IPS-18c (cell line): ENCODE results near the gene EXOC7.
A peak's percentile ranks its signal among the peaks of the same experiment; 100 is the strongest.

Experiments
- H3K4me3 ChIP-seq: 2 replicates; pipeline ENCODE4 v1.7.0; 2013; ENCODE audit warnings: low read depth, mild to moderate bottlenecking, low read length, moderate library complexity; ENCODE audit not compliant: insufficient read depth
- H3K9me3 ChIP-seq: one replicate; pipeline ENCODE4 v1.6.1; 2013; ENCODE audit warnings: mild to moderate bottlenecking, low read length, moderate library complexity; ENCODE audit not compliant: control insufficient read depth, insufficient read depth

Gene EXOC7

DNA sequence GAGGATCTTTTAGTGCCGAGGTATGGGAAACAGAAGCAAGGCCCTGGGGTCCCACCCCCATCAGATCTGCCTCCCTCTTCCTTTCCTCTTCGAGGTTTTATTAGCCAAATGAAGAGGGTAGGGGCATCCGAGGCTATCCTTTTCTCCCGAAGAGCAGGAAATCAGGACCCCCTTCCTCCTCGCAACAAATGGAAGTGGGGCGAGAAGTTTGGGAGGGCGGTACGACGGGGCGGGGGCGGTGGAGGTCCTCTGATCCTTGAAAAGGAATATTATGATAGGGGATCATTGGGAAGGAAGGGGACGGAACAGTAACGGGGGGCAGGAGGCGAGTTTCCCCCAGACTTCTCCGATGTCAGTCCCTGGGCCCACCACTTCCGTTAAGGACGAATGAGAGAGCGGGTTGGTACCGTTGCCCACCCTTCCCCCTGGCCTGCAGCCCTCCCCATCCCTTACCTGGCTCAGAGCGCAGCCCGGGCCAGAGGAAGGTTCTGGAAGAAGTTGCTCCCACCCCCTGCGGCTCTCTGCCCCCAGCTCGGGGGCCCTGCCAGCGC, 37.1 kb upstream of the EXOC7 start:
- H3K4me3 ChIP-seq: peak overlapping the region; percentile 70
- no peaks in the 10 kb centered on the region for H3K9me3 ChIP-seq

DNA sequence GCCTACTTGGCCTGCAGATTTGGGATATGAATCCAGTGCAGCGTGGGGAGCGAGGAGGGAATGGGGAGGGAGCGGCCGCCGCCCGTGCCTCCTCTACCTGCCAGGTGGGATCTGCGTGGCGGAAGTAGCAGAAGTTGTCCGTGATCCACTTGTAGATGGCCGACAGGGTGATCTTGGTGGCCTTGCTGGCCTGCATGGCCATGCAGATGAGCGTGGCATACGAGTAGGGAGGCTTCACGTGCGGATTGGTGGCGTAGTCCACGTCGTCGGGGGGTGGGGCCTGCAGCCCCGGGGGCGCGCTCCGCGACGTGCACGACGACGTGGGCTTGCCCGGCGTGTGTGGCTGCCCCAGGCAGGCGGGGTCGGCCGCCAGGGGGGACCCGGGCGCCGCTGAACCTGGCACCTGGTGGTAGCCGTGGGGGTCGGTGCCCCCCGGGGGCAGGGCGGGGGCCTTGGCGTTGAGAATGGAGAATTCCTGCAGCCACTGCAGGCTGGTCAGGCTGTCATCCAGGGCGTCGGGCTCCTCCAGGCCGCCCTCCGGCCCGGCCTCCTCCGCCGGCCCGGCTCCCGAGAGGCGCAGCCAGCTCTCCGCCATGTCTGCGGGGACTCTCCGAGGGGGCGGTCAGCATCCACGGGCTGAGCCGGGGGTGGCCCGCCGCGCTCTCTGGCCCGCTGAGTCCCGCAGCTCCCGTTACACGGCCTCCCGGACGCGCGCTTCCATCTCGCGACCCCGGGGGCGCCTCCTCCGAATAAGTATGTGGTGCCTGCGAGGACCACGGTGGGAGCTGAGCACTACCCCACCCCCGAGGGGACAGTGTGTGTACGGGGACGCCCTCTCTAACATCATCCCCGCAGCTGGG, 36.4 kb upstream of the EXOC7 start:
- Histone ChIP-seq H3K9me3 (no peaks in the 10 kb centered on the region), H3K4me3 (peak overlapping the region; percentile 70)

DNA sequence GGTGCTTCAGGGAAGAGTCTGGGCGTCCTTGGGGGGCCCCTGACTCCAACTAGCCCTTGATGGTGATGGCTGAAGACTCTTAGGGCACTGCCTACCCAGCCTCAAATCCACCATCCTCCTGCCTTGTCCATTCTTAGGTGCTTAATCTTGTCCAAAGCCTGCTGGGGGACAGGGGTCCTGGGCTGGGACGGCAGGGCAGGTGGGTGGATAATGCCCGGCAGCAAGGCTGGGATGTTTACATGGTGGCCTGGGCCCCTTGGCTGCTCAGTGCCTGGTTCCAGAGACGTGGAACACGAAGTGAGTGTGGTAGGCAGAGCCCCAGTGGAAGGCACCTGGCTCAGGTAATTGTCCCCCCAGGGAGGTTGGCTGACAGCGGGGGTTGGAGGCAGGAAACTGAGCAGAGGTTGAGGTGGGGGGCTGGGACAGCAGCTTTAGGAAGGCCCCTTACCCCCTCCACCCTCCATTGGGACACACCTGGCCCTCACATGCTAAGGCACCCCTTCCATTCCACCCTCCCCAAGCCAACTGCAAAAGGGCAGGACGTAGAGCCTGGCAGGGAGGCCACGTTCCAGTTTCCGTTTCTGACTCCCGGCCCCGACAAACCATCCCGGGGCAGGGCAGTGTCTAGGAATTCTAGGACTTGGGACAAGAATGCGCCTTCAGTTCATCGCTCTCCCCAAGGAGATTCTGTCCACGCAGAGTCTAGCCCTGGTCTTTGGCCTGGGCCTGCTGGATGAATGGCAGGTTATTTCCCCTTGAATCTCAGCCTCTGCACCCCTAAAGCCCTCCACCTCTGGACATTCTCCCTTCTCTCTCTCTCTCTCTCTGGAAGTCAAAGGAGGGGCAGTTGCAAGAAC, 35.5 kb upstream of the EXOC7 start:
- peak overlapping the region; percentile 70 for H3K4me3 ChIP-seq
- no peaks in the 10 kb centered on the region for H3K9me3 ChIP-seq

DNA sequence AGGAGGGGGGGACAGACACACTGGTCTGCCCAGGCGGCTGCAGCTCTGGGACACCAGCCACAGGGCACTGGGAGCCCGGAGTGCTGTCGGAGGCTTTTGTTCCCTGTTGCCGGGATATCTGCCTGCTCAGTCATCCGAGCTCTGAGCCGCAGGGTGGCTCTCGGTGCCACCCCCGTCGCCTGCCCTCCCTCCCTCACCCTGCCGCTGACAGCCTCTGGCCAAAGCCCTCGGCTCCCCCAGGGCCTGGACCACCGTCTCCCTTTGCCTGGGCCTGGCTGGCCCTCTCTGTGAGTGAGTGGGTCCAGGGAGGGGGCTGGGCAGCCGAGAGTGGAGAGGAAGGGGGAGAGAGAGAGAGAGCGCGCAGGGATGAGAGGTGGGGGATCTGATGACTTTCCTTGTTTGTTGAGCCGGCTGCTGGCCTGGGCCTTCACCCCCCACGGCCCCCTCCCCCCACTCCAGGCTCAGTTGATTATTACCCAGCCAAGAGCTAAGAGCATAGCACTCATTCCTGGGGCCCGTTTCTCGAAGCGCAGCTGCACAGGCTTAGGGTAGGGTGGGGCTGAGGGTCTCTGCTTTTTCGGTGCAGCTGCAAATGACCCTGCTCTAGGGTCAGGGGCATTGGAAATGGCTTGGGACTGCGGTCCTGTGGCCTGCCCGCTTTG, 34.8 kb upstream of the EXOC7 start:
- Histone ChIP-seq H3K4me3 (peak overlapping the region; percentile 28), H3K9me3 (no peaks in the 10 kb centered on the region)

DNA sequence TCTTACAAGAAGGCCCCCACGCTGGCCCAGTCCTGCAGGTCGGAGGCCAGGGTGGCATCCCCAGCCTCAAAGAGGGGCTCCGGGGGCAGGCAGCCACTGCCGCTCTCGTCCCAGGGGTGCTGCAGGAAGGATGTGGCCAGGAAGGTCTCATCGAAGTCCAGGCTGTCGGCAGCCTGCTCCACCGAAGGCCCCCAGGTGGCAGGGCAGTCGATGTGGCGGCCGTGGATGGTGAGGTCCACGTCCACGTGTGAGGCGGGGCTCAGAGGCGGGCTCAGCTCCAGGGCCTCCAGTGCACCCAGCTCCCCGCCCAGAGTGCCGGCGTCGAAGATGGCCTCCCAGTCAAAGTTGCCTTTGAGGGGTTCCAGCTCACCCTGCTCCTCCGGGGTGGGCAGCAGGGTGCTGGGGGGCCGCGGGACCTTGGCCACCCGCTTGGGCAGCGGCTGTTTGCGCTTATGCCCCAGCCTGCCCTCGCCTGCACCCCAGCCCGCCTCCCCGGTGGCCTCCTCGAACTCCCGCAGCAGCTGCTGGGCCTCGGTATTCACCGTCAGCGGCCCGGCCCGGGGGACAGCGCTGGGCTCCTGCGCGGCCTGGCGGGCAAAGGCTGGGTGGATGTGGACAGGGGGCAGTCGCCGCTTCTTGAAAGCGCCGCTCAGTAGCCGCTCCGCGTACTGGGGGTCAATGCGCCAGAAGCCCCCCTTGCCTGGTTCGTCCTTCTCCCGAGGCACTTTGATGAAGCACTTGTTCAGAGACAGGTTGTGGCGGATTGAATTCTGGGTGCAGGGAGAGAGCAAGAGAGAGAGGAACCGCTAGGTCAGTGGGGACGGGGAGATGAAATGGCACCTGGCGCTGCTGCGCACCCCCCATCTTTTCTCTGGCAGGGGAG, 34.0 kb upstream of the EXOC7 start:
- Histone ChIP-seq H3K4me3 (peak overlapping the region; percentile 28), H3K9me3 (no peaks in the 10 kb centered on the region)

DNA sequence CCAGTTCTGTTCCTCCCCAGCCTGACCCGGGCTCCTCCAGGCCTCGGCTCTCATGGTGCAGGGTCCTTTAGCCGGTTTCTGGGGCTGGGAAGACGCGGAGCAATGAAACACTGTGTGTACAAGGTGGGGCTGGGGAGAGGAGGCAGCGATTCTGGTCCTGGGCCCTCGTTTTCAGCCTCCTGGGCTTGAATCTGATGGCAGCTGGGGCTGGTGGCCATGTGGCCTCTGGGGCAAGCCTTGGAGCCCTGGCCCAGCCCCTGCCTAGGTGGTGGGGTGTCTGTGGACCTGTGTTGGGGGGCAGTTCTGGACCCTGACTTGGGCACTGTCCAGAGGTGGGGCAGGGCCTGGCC, 33.4 kb upstream of the EXOC7 start:
- Histone ChIP-seq H3K9me3 (no peaks in the 10 kb centered on the region), H3K4me3 (no peak overlapping the region)

DNA sequence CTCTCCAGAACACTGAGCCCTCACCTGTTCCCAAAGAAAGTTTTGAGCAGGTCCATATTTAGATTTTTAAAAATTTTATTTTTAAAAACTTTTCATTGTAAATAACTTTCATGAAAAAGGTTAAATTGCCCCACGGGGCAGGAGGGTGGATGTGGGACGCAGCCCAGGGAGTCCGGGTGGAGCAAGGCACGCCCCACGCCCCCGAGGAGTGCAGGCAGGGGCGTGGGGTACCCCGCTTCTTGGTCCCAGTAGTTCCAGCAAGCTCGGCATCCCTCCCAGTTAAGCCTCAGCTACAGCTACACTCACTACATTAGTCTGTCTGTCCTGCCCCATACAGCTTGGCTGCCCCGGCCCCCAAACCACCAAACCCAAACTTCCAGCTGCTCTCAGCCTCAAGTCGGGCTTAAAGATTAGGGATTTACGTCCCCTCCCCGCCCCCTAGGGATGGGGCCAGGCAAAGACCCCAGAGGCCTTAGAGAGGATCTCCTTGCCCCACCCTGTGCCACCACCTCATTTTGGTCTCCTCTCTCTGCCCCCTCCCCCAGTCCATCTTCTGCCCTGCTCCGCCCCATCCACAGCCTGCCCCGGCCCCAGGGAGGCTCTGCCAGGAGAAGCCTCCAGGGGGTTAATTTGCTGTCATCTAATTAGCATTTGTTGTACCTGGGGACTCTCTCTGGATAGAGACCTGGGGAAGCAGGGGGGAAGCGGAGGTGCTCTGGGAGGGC, 32.9 kb upstream of the EXOC7 start:
- no peak overlapping the region for H3K4me3 ChIP-seq
- H3K9me3 ChIP-seq: no peaks in the 10 kb centered on the region

DNA sequence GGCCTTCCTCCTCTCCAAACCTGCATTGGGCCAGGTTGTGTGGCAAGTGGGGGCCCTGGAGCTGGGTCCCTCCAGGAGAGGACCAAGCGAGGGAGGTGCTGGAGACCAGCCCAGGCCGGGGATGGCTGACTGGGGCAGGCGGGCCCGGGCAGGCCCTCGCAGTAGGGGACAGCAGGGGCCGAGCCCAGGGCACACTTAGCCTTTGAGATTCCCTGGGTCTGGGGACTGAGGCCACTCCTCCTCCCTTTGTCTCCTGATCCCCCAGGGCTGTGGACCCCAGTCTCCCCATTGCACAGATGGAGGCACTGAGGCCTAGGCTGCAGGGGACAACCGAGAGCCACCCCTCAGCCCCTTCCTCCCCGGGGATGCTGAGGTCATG, 32.2 kb upstream of the EXOC7 start:
- H3K9me3 ChIP-seq: no peaks in the 10 kb centered on the region

DNA sequence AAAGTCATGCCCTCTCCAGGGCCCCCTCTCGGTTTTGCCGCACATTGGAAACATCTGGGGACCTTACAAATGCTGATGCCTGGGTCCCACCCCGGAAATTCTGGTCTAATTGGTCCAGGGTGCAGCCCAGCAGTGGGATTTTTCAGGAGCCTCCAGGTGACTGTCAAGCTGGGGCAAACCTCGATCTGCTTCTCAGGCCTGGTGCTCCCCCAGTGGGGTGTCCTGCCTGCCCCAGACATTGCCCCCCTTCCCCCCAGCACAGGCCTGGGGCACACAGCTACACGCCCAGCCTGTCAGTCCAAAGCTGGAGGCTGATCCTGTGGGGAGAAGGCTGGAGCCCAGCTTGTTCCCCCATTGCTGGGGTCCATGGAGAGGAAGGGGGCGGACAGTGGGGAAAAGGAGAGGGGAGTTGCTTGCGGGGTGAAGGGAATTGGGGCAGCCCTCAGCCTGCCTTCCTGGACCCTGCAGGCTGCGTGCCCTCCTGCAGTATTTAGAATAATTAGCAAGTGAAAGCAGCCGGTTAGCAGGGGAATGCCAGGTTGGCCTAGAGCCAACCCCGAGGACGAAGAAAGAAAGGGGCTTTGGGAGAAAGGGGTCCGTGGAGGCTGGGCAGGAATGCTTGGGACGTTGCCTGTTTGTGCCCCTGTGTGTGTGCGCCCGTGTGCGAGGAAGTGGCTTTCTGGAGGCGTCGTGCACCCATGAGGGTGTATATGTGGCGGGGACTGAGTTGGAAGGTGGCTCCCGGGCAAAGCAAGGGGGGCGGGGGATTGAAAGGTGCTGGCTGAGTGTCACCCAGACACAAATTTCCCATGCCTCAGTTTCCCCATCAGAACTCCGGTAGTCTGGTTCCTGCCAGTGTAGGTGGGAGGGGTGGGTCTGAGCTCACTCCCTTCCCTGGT, 31.6 kb upstream of the EXOC7 start:
- no peaks in the 10 kb centered on the region for H3K9me3 ChIP-seq
- peak overlapping the region; percentile 43; the same call in 1 of the 2 replicates for H3K4me3 ChIP-seq

More for the DNA sequence above, 32.2 kb upstream of the EXOC7 start:
- H3K4me3 ChIP-seq: peak overlapping the region; percentile 24

DNA sequence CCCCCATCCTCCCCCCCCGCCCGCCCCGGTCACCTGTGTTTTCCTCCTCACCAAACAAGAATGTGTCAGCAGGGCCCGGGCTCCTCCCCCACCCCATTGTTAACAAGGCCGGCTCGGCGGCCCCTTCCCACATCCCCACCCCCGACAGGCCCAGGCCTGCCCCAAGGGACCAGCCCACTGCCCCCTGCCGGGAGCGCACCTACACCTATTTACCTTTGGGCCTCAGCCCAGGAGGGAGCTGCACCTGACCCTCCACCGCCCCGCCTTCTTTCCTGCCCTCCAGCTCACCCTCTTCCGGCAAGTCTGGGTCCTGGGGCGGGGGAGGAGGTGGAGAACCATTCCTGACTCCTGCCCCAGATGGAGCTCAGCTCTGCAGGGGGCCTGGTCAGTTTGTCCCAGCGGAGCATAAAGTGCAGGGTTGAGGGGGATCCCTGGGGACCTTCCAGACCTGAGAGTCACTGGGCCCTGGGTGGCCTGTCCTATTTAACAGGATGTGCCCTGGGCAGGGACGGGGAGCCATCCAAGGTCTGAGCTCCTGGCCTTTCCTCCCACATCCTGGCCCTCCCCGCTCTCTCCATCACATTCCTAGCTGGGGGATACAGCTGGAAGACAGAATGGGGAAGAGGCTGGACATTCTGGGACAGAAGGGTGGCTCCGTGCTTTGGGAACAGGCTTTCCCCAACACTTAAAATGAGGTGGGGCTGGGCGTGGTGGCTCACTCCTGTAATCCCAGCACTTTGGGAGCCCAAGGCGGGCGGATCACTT, 29.2 kb upstream of the EXOC7 start:
- no peaks in the 10 kb centered on the region for H3K9me3 ChIP-seq
- H3K4me3 ChIP-seq: peak overlapping the region; percentile 36; the same call in 1 of the 2 replicates

DNA sequence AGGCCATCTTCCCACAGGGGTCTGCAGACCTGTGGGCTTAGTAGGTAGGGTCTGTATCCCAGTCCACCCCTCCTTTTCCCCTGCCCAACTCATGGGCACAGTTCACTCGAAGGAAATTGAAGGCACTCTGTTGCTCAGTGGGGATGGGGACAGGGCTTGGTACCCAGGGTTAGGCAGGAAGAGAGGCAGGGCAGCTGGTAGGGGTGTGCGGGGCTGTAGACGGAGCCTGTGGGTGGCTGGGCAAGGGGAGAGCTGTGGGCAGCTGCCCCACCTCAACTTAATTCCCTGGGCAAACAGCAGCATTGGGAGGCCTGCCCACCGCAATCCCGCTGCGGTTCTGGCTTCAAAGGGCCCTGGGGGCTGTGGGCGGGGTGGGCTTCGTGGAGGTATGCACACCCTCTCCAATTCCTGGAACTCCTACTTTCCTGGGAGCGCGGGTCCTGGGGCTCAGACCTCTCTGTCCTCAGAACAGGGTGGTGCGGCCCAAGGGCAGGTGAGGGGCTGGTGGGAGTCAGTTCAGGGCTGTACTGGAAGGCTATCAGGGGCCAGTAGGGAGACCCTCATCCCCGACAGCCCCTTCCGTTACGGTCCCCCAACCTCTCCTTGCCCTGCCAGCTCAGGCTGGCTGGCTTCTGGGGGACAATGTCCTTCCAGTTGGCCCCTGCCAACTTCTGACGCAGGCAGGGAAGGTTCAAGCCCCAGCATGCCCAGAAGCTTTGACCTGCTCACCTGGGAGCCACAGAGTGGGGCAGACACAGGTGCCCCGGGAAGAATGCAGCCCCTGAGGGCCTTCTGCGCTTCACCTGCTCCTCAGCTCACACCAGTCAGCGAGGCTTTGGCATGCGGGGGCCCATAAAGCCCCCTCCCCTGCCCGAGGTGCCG, 28.3 kb upstream of the EXOC7 start:
- Histone ChIP-seq H3K9me3 (no peaks in the 10 kb centered on the region), H3K4me3 (peak overlapping the region; percentile 36)

DNA sequence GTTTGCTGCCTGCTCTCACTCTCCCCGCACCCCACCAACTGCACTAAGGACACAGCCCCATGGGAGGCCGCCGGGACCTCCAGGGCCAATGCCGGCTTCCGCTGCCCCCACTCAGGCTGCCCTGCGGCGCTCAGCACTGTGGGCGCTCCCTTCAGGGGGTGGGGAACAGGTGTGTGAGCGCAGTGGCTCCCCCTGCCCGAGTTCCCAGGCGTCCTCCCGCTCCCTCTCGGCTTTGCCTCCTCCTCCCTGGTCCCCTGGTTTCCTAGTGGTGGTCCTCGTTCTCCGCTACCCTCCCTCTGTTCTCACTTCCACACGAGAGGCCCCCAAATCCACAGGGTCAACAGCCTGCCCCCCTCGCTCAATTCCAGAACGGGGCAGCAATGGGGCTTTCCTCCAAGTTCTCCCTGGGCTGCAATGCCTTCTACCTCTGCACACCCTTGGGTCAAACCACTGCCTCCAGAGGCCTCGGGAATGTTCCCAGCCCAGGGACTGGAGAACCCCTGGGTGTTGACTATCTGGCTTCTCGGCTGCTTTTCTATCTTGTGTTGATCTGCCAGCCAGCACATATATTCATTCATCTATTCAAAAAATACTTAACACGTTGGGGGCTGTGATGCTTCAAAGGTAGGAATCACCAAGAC, 27.6 kb upstream of the EXOC7 start:
- peak overlapping the region; percentile 28 for H3K4me3 ChIP-seq

DNA sequence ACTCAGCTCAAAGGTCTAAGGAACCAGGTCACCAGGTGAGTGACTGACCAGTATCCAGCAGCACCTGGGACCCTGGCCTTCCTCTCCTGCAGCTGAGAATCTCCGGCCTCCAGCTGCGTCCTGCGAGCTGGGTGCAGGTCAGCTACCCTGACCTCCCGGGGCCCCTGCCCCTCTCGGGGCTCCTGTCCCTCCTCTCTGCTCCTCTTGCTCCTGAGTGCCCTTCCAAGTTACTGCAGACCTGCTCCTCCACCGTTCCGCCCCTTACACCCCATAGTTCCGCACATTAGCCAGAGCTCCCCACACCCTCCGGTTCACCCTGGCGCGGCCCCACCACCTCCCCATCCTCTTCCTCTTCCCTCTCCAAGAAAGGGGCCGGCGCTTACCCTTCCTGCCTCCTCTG, 26.9 kb upstream of the EXOC7 start:
- H3K9me3 ChIP-seq: no peaks in the 10 kb centered on the region
- H3K4me3 ChIP-seq: peak overlapping the region; percentile 28; the same call in 1 of the 2 replicates

More for the DNA sequence above, 27.6 kb upstream of the EXOC7 start:
- H3K9me3 ChIP-seq: no peaks in the 10 kb centered on the region
